H1 (cell line): ENCODE measurements around the gene PXMP4. TPM values are rescaled to one million over a fixed set of nuclear protein-coding genes. Genes with fewer than 3 reads are reported as not detected.

ENCODE experiments used
- CTCF ChIA-PET: fragments of 300-600 bp; sonication (Branson Sonifier 250); formaldehyde crosslinking; loops from one replicate; lab custom pipeline; 2021; ENCODE audit not compliant: partially characterized antibody; lab: Charles Lee
- POLR2A ChIA-PET: fragments of 300-600 bp; sonication (Branson Sonifier 250); formaldehyde crosslinking; loops from one replicate; lab custom pipeline; 2021; ENCODE audit warnings: inconsistent platforms; ENCODE audit not compliant: partially characterized antibody; lab: Charles Lee
- DNase-seq, 2 experiments: peaks; one replicate each; pipeline versions ENCODE4 v3.0.0 to v3.0.0-alpha.2; 2010 to 2022; ENCODE audit warnings: low spot score in 2 of 2, low read depth in 1 of 2, mixed read lengths in 1 of 2
- FAIRE-seq: peaks from 2 replicates; lab custom pipeline; 2011; peaks lifted over from hg19 to GRCh38; lab: Jason Lieb, UNC
- H2AFZ ChIP-seq: 2 replicates; pipeline ENCODE4 v1.8.1; 2012; ENCODE audit warnings: low read length, inconsistent platforms
- H2AK5ac ChIP-seq: 2 replicates; pipeline ENCODE4 v1.6.1; 2013; ENCODE audit warnings: low read depth, low read length
- H2BK120ac ChIP-seq: replicated peaks from 2 replicates; pipeline ENCODE3; 2013; ENCODE audit warnings: low read depth, low read length, inconsistent platforms
- H2BK12ac ChIP-seq: 2 replicates; pipeline ENCODE4 v1.6.1; 2013; ENCODE audit warnings: low read depth, low read length
- H2BK15ac ChIP-seq: 2 replicates; pipeline ENCODE4 v1.6.1; 2013; ENCODE audit warnings: low read length
- H2BK20ac ChIP-seq: 2 replicates; pipeline ENCODE4 v1.6.1; 2013; ENCODE audit warnings: low read length
- H2BK5ac ChIP-seq: 2 replicates; pipeline ENCODE4 v1.6.1; 2013; ENCODE audit warnings: low read depth, low read length
- H3K14ac ChIP-seq: 2 replicates; pipeline ENCODE4 v1.6.1; 2013; ENCODE audit warnings: inconsistent platforms; ENCODE audit not compliant: insufficient read length
- H3K18ac ChIP-seq: 2 replicates; pipeline ENCODE4 v1.6.1; 2013; ENCODE audit warnings: low read length; ENCODE audit errors: extremely low read depth
- H3K23ac ChIP-seq: 2 replicates; pipeline ENCODE4 v1.6.1; 2013; ENCODE audit warnings: inconsistent platforms; ENCODE audit not compliant: insufficient read length
- H3K23me2 ChIP-seq: 2 replicates; pipeline ENCODE4 v1.6.1; 2013; ENCODE audit warnings: low read depth, low read length
- H3K27ac ChIP-seq: 2 replicates; pipeline ENCODE4 v1.6.1; 2011; ENCODE audit warnings: low read depth, low read length, inconsistent platforms
- H3K27me3 ChIP-seq, 4 experiments: replicated peaks in 1 of 4; 1 replicate in 1 of 4; 2 replicates in 3 of 4; pipeline versions ENCODE4 v1.6.1 to v1.8.1; 2011 to 2013; ENCODE audit warnings: low read length in 3 of 4, mild to moderate bottlenecking in 3 of 4, inconsistent platforms in 2 of 4, mixed read lengths in 2 of 4, moderate library complexity in 1 of 4; ENCODE audit not compliant: control insufficient read depth in 3 of 4, insufficient read depth in 3 of 4; ENCODE audit errors: extremely low read depth in 1 of 4
- H3K36me3 ChIP-seq, 4 experiments: 2 replicates each; pipeline versions ENCODE4 v1.6.1 to v1.8.1; 2011 to 2013; ENCODE audit warnings: mild to moderate bottlenecking in 4 of 4, low read length in 3 of 4, moderate library complexity in 2 of 4, control low read depth in 1 of 4, inconsistent platforms in 1 of 4; ENCODE audit not compliant: insufficient read depth in 4 of 4, control insufficient read depth in 2 of 4
- H3K4ac ChIP-seq: replicated peaks from 2 replicates; pipeline ENCODE3; 2013; ENCODE audit warnings: low read length, low read depth, mixed read lengths, inconsistent platforms; ENCODE audit not compliant: insufficient read length
- H3K4me1 ChIP-seq, 4 experiments: replicated peaks in 1 of 4; 1 replicate in 1 of 4; 2 replicates in 3 of 4; pipeline versions ENCODE4 v1.6.1 to v1.8.1; 2011 to 2013; ENCODE audit warnings: low read length in 3 of 4, inconsistent platforms in 2 of 4, mixed read lengths in 1 of 4; ENCODE audit not compliant: insufficient read depth in 4 of 4, control insufficient read depth in 3 of 4
- H3K4me2 ChIP-seq, 2 experiments: 2 replicates each; pipeline versions ENCODE4 v1.6.1 to v1.8.1; 2011 to 2013; ENCODE audit warnings: low read depth in 2 of 2, low read length in 2 of 2, control low read depth in 1 of 2, inconsistent platforms in 1 of 2, mild to moderate bottlenecking in 1 of 2; ENCODE audit not compliant: insufficient read depth in 1 of 2
- H3K4me3 ChIP-seq, 4 experiments: fragments of 200-600, 300-600 bp in 1 of 4; sonication (generic), shearing (Covaris generic), sonication (Bioruptor Twin) in 1 of 4; 2 replicates each; pipeline versions ENCODE4 v1.5.1 to v1.8.1; 2011 to 2016; ENCODE audit warnings: low read length in 4 of 4, low read depth in 3 of 4, control low read depth in 2 of 4, inconsistent platforms in 2 of 4, mild to moderate bottlenecking in 2 of 4, mixed read lengths in 1 of 4, moderate library complexity in 1 of 4; ENCODE audit not compliant: insufficient read depth in 2 of 4; ENCODE audit errors: extremely low read depth in 1 of 4
- H3K56ac ChIP-seq: replicated peaks from 2 replicates; pipeline ENCODE3; 2013; ENCODE audit warnings: low read depth, mild to moderate bottlenecking, mixed read lengths, low read length, inconsistent platforms; ENCODE audit not compliant: insufficient read length
- H3K79me1 ChIP-seq: 2 replicates; pipeline ENCODE4 v1.6.1; 2013; ENCODE audit warnings: low read depth, low read length, control low read depth
- H3K79me2 ChIP-seq, 2 experiments: 2 replicates each; pipeline versions ENCODE4 v1.6.1 to v1.8.1; 2012 to 2013; ENCODE audit warnings: low read length in 2 of 2, mild to moderate bottlenecking in 2 of 2, inconsistent platforms in 1 of 2; ENCODE audit not compliant: insufficient read depth in 2 of 2, control insufficient read depth in 1 of 2
- H3K9ac ChIP-seq, 4 experiments: replicated peaks in 1 of 4; 1 replicate in 1 of 4; 2 replicates in 3 of 4; pipeline versions ENCODE4 v1.6.1 to v1.8.1; 2011 to 2013; ENCODE audit warnings: low read depth in 3 of 4, low read length in 3 of 4, control low read depth in 2 of 4, mild to moderate bottlenecking in 2 of 4, moderate library complexity in 2 of 4, inconsistent platforms in 1 of 4; ENCODE audit errors: extremely low read depth in 1 of 4
- H3K9me3 ChIP-seq, 2 experiments: 2 replicates each; pipeline versions ENCODE4 v1.6.1 to v1.8.1; 2012 to 2013; ENCODE audit warnings: mild to moderate bottlenecking in 2 of 2, moderate library complexity in 2 of 2, control low read depth in 1 of 2, inconsistent platforms in 1 of 2, low read depth in 1 of 2, low read length in 1 of 2, mixed read lengths in 1 of 2; ENCODE audit not compliant: insufficient read depth in 2 of 2
- H4K20me1 ChIP-seq, 2 experiments: replicated peaks in 1 of 2; 2 replicates each; pipeline versions ENCODE3 to v1.8.1; 2011 to 2013; ENCODE audit warnings: inconsistent platforms in 2 of 2, low read length in 2 of 2, mild to moderate bottlenecking in 1 of 2; ENCODE audit not compliant: insufficient read depth in 2 of 2, control insufficient read depth in 1 of 2
- H4K5ac ChIP-seq: 2 replicates; pipeline ENCODE4 v1.6.1; 2013; ENCODE audit warnings: low read length, low read depth, mixed read lengths, inconsistent platforms; ENCODE audit not compliant: insufficient read length
- H4K8ac ChIP-seq: 2 replicates; pipeline ENCODE4 v1.8.0; 2013; ENCODE audit warnings: mild to moderate bottlenecking, moderate library complexity, low read length, inconsistent platforms; ENCODE audit not compliant: insufficient read depth; ENCODE audit errors: extremely low read depth
- H4K91ac ChIP-seq: replicated peaks from 2 replicates; pipeline ENCODE3; 2013; ENCODE audit warnings: low read length, mixed read lengths, inconsistent platforms; ENCODE audit not compliant: insufficient read length
- BACH1 ChIP-seq: IDR thresholded peaks from 2 replicates; pipeline ENCODE4 v1.6.1; 2012; ENCODE audit warnings: low read length, improper control_type of control experiment
- E2F6 ChIP-seq: IDR thresholded peaks from 2 replicates; pipeline ENCODE4 v1.6.1; 2012; ENCODE audit warnings: inconsistent platforms
- EGR1 ChIP-seq: IDR thresholded peaks from 2 replicates; pipeline ENCODE4 v1.6.1; 2011; ENCODE audit warnings: low read depth, low read length, borderline replicate concordance
- POLR2A ChIP-seq, 2 experiments: IDR thresholded peaks; 1 replicate in 1 of 2; 2 replicates in 1 of 2; pipeline ENCODE4 v1.6.1; 2011; ENCODE audit warnings: low read depth in 2 of 2, low read length in 2 of 2, mild to moderate bottlenecking in 2 of 2; ENCODE audit errors: control extremely low read depth in 1 of 2
- TAF7 ChIP-seq: optimal IDR thresholded peaks from 2 replicates; pipeline ENCODE3; 2011; ENCODE audit warnings: low read depth, mild to moderate bottlenecking, inconsistent platforms, low read length, moderate library complexity, borderline replicate concordance
- TEAD4 ChIP-seq: IDR thresholded peaks from 2 replicates; pipeline ENCODE4 v1.6.1; 2012; ENCODE audit warnings: low read depth, low read length, inconsistent platforms, mixed read lengths
- USF2 ChIP-seq: IDR thresholded peaks from 2 replicates; pipeline ENCODE4 v1.6.1; 2011; ENCODE audit warnings: low read length, improper control_type of control experiment
- WGBS, 2 experiments: shearing (Covaris generic) in 1 of 2; methylation state at CpG; one replicate each; pipeline versions ENCODE4 v1.1.6 to v1.1.7; 2013 to 2015; ENCODE audit warnings: low lambda C conversion rate in 2 of 2, mixed read lengths in 2 of 2, inconsistent platforms in 1 of 2, low coverage in 1 of 2, missing lambda C conversion rate in 1 of 2; ENCODE audit not compliant: insufficient replicate concordance in 2 of 2, insufficient coverage in 1 of 2, insufficient read length in 1 of 2; ENCODE audit errors: extremely low coverage in 1 of 2, missing lambda C conversion rate in 1 of 2; 5-methylcytosine and 5-hydroxymethylcytosine counted together
- polyA plus RNA-seq, 7 experiments: library from polyadenylated mRNA; depleted of rRNA in 3 of 7; stranded (reverse) in 5 of 7; unstranded in 2 of 7; fragments of >200 nt in 5 of 7; fragments of 200-250 nt in 2 of 7; gene quantifications; 1 replicate in 5 of 7; 2 replicates in 1 of 7; 4 replicates in 1 of 7; pipeline versions ENCODE4 v1.2.1 to v1.2.3, GENCODE V29; 2011 to 2013; ENCODE audit warnings: missing spikeins in 2 of 7, mixed read lengths in 2 of 7
- total RNA-seq: library from RNA; stranded (reverse); fragmentation: NEBNext Ultra II Directional; extraction: Animal tissue kit (Norgen Biotek cat#: 25700); gene quantifications from 2 replicates; pipeline ENCODE4 v1.2.1, GENCODE V29; 2021

PXMP4 gene
- total and polyA plus RNA-seq, 2 of the 8 experiments (the other 6 are each of a cell fraction or from before 2014, with no cell fraction given) = 3.3 to 3.4 TPM

- FAIRE-seq (no peak), DNase-seq (no peak)
- Histone ChIP-seq H2AK5ac (no peak overlapping the region), H3K4me2 (no peak overlapping the region), H4K5ac (no peak overlapping the region), H3K4ac (no peak overlapping the region), H3K9ac (no peak overlapping the region), H3K27ac (no peak overlapping the region), H3K4me3 (no peak overlapping the region), H2BK5ac (no peak overlapping the region), H2AFZ (no peak overlapping the region), H3K14ac (no peak overlapping the region), H2BK12ac (no peak overlapping the region), H2BK120ac (no peak overlapping the region), H3K4me1 (peaks cover 0 to 11% (median 1%) of the 10 kb centered on the region in 4 experiments; a peak in 4 of 7 replicates), H2BK20ac (no peak overlapping the region), H3K23ac (no peak overlapping the region), H3K79me1 (no peaks in the 10 kb centered on the region), H4K8ac (no peak overlapping the region; the same call in 1 of the 2 replicates), H3K23me2 (no peaks in the 10 kb centered on the region), H3K9me3 (no peaks in the 10 kb centered on the region), H3K27me3 (no peaks in the 10 kb centered on the region), H3K56ac (no peak overlapping the region), H4K20me1 (peaks cover 0 to 8% of the 10 kb centered on the region in 2 experiments), H4K91ac (no peak overlapping the region), H3K36me3 (peaks cover 0 to 11% (median 0%) of the 10 kb centered on the region in 4 experiments; a peak in 2 of 8 replicates), H3K18ac (no peak overlapping the region), H3K79me2 (no peaks in the 10 kb centered on the region), H2BK15ac (no peak overlapping the region)
- ChIA-PET CTCF (interaction anchor here (1.6 to 5.0 kb wide), 2 partner anchors 11 to 241 kb away, joined by 3 to 31 read pairs; partner anchors contain the start of gene ACTL10), POLR2A (interaction anchor here (4.7 kb wide), 1 partner anchor 9 kb away, joined by 63 read pairs; the partner anchor contains the start of gene ACTL10)
- 94% methylated on average over 17 of the region's 17 CpGs; no CpG with 5 or more reads in 1 of the 2 experiments for WGBS, 2 experiments
- TF ChIP-seq POLR2A (IDR thresholded peaks at IDR 0.05; ENCODE audit: control extremely low read depth in 1 of 2, low read depth in 2 of 2, low read length in 2 of 2) (no peak), EGR1 (no peak), BACH1 (no peak), E2F6 (no peak), TAF7 (no peak), USF2 (no peak), TEAD4 (no peak)
Observed at GRCh38 chr20:33656783-33657703, 63.1 kb downstream of the PXMP4 start.
